Endothelial cell of umbilical vein (primary cell): Measurements from ENCODE around the gene B3GAT1. TPM values are rescaled to one million over a fixed set of nuclear protein-coding genes. Genes with fewer than 3 reads are reported as not detected.

Source experiments
- BruUV-seq: library from RNA; stranded (reverse); fragments of 400-500 nt; replicated peaks from 2 replicates; lab custom pipeline; 2021; lab: Mats Ljungman, UMichigan
- CTCF ChIA-PET: fragments of 300-600, 350-600 bp; sonication (Branson Sonifier 250); formaldehyde crosslinking; loops from one replicate; lab custom pipeline; 2021; ENCODE audit warnings: antibody characterized with exemption, inconsistent platforms; lab: Charles Lee
- POLR2A ChIA-PET: fragments of 300-600, 350-600 bp; sonication (Branson Sonifier 250); formaldehyde crosslinking; loops from one replicate; lab custom pipeline; 2021; ENCODE audit warnings: antibody characterized with exemption, inconsistent platforms; lab: Charles Lee
- DNase-seq: peaks from one replicate; pipeline ENCODE4 v3.0.0-alpha.2; 2011; ENCODE audit warnings: low read depth, low spot score
- FAIRE-seq: peaks from 2 replicates; lab custom pipeline; 2011; peaks lifted over from hg19 to GRCh38; lab: Jason Lieb, UNC
- H2AFZ ChIP-seq: 2 replicates; pipeline ENCODE4 v1.6.0; 2012; ENCODE audit warnings: low read depth, low read length, control low read depth, inconsistent platforms
- H3K27ac ChIP-seq: 2 replicates; pipeline ENCODE4 v1.5.1; 2011; ENCODE audit warnings: low read depth, mild to moderate bottlenecking, control low read depth, low read length, moderate library complexity; ENCODE audit not compliant: insufficient read depth
- H3K27me3 ChIP-seq, 2 experiments: 2 replicates each; pipeline versions ENCODE4 v1.6.0 to v1.6.1; 2011; ENCODE audit warnings: low read length in 2 of 2, mixed read lengths in 1 of 2; ENCODE audit not compliant: control insufficient read depth in 2 of 2, insufficient read depth in 2 of 2
- H3K36me3 ChIP-seq, 2 experiments: 2 replicates in 1 of 2; 3 replicates in 1 of 2; pipeline ENCODE4 v1.5.1; 2011; ENCODE audit warnings: low read length in 2 of 2, mild to moderate bottlenecking in 1 of 2, moderate library complexity in 1 of 2; ENCODE audit not compliant: control insufficient read depth in 2 of 2, insufficient read depth in 2 of 2; ENCODE audit errors: extremely low read depth in 1 of 2
- H3K4me1 ChIP-seq: 3 replicates; pipeline ENCODE4 v1.5.1; 2011; ENCODE audit warnings: mild to moderate bottlenecking, low read length; ENCODE audit not compliant: control insufficient read depth, insufficient read depth; ENCODE audit errors: extremely low read depth
- H3K4me2 ChIP-seq: 2 replicates; pipeline ENCODE4 v1.6.1; 2011; ENCODE audit warnings: low read length, control low read depth, mixed read lengths; ENCODE audit not compliant: insufficient read depth
- H3K4me3 ChIP-seq, 3 experiments: fragments of 200-600 bp in 1 of 3; sonication (generic), shearing (Covaris generic) in 1 of 3; replicated peaks in 1 of 3; 2 replicates each; pipeline ENCODE4 v1.5.1; 2011 to 2016; ENCODE audit warnings: control low read depth in 3 of 3, low read length in 3 of 3, mild to moderate bottlenecking in 2 of 3, inconsistent platforms in 1 of 3, low read depth in 1 of 3, moderate library complexity in 1 of 3; ENCODE audit not compliant: insufficient read depth in 1 of 3
- H3K79me2 ChIP-seq: 2 replicates; pipeline ENCODE4 v1.6.0; 2012; ENCODE audit warnings: low read length, inconsistent platforms; ENCODE audit not compliant: control insufficient read depth, insufficient read depth
- H3K9ac ChIP-seq: replicated peaks from 2 replicates; pipeline ENCODE3; 2011; ENCODE audit warnings: low read length, control low read depth; ENCODE audit not compliant: insufficient read depth; ENCODE audit errors: extremely low read depth
- H3K9me1 ChIP-seq: replicated peaks from 3 replicates; pipeline ENCODE4 v1.6.0; 2011; ENCODE audit warnings: mild to moderate bottlenecking, low read length; ENCODE audit not compliant: control insufficient read depth, insufficient read depth; ENCODE audit errors: extremely low read depth
- H3K9me3 ChIP-seq: replicated peaks from 2 replicates; pipeline ENCODE4 v1.5.1; 2012; ENCODE audit warnings: low read length, inconsistent platforms; ENCODE audit not compliant: control insufficient read depth, insufficient read depth
- H4K20me1 ChIP-seq: replicated peaks from 2 replicates; pipeline ENCODE3; 2011; ENCODE audit warnings: mild to moderate bottlenecking, low read length; ENCODE audit not compliant: control insufficient read depth, insufficient read depth; ENCODE audit errors: extremely low read depth
- CTCF ChIP-seq, 2 donors: IDR thresholded peaks; 1 replicate in 1 of 2; 2 replicates in 1 of 2; pipeline ENCODE4 v1.5.1; 2011; ENCODE audit warnings: low read length in 2 of 2, mild to moderate bottlenecking in 2 of 2, moderate library complexity in 2 of 2, control low read depth in 1 of 2, inconsistent platforms in 1 of 2, low read depth in 1 of 2; ENCODE audit not compliant: insufficient read depth in 1 of 2; ENCODE audit errors: extremely low read depth in 1 of 2
- EZH2 ChIP-seq: IDR thresholded peaks from 2 replicates; pipeline ENCODE4 v1.6.1; 2012; ENCODE audit warnings: borderline replicate concordance, low read depth, mild to moderate bottlenecking, moderate library complexity, low read length, inconsistent platforms; ENCODE audit not compliant: severe bottlenecking
- FOS ChIP-seq: IDR thresholded peaks from 2 replicates; pipeline ENCODE4 v1.6.1; 2011; ENCODE audit warnings: mild to moderate bottlenecking, low read length, moderate library complexity, borderline replicate concordance; ENCODE audit not compliant: insufficient read depth
- GATA2 ChIP-seq: IDR thresholded peaks from 2 replicates; pipeline ENCODE4 v1.7.0; 2011; ENCODE audit warnings: low read depth, mild to moderate bottlenecking, moderate library complexity, mixed read lengths, low read length; ENCODE audit not compliant: insufficient read length, insufficient read depth
- JUN ChIP-seq: IDR thresholded peaks from 2 replicates; pipeline ENCODE4 v1.6.1; 2011; ENCODE audit warnings: borderline replicate concordance, low read depth; ENCODE audit not compliant: insufficient read length, insufficient read depth
- MAX ChIP-seq: IDR thresholded peaks from 2 replicates; pipeline ENCODE4 v1.6.1; 2011; ENCODE audit not compliant: insufficient read depth, insufficient read length
- MYC ChIP-seq: IDR thresholded peaks from one replicate; pipeline ENCODE4 v1.6.1; 2011; ENCODE audit warnings: mild to moderate bottlenecking, low read depth, low read length
- POLR2A ChIP-seq: IDR thresholded peaks from 2 replicates; pipeline ENCODE4 v1.6.1; 2012; ENCODE audit warnings: low read depth, mild to moderate bottlenecking, control low read depth, low read length
- POLR2AphosphoS5 ChIP-seq: IDR thresholded peaks from 2 replicates; pipeline ENCODE4 v1.6.1; 2012; ENCODE audit warnings: low read depth, mild to moderate bottlenecking, control low read depth, low read length, moderate library complexity; ENCODE audit not compliant: insufficient read depth
- dilution Hi-C: fragments of 300-500 bp; cut with MboI; formaldehyde crosslinking; loops from one replicate; pipeline ENCODE4 v1.15.0; 2019; ENCODE audit warnings: low sequenced_read_pairs; ENCODE audit not compliant: extremely low pct_ligation_motif_present
- intact Hi-C: fragments of 100-400 bp; cut with micrococcal nuclease; formaldehyde crosslinking; loops from one replicate; pipeline ENCODE4 v1.10.0; 2022
- polyA plus RNA-seq, 4 experiments: library from polyadenylated mRNA; depleted of rRNA in 3 of 4; stranded (reverse) in 3 of 4; unstranded in 1 of 4; fragments of >200 nt; gene quantifications; 2 replicates each; pipeline versions ENCODE4 v1.2.1 to v1.2.3, GENCODE V29; 2011 to 2012; ENCODE audit warnings: missing spikeins in 1 of 4
- total RNA-seq: library from RNA; stranded (reverse); gene quantifications from 2 replicates; pipeline ENCODE4 v1.2.3, GENCODE V29; 2021

Gene B3GAT1
- total and polyA plus RNA-seq, 2 donors (not counting 3 experiments of a cell fraction or from before 2014, with no cell fraction given): 0.01 TPM; not detected in 1

GRCh38 chr11:134339756-134340155, 72.3 kb downstream of the B3GAT1 start:
- POLR2A ChIA-PET: no interaction called here
- no peak for FAIRE-seq

More at GRCh38 chr11:134339756-134340155, 72.3 kb downstream of the B3GAT1 start:
- CTCF ChIA-PET: no interaction called here
- no peak overlapping the region for H2AFZ ChIP-seq
- no peak overlapping the region for H3K4me2 ChIP-seq
- H3K9ac ChIP-seq: no peak overlapping the region
- intact Hi-C loops (loop anchor here (10.0 kb wide), 1 partner anchor 305 kb away; no protein-coding TSS in a partner anchor), dilution Hi-C loops (no loop called here)
- H3K9me1 ChIP-seq: no peaks in the 10 kb centered on the region
- TF ChIP-seq MYC (no peak), POLR2AphosphoS5 (no peak), FOS (no peak), MAX (no peak), JUN (no peak), EZH2 (no peak), GATA2 (no peak), CTCF (IDR thresholded peaks at IDR 0.05; ENCODE audit: extremely low read depth in 1 of 2, insufficient read depth in 1 of 2, low read depth in 1 of 2, low read length in 2 of 2) (no peak), POLR2A (no peak)
- H4K20me1 ChIP-seq: no peaks in the 10 kb centered on the region
- no peak overlapping the region for H3K27ac ChIP-seq
- no peaks in the 10 kb centered on the region for H3K27me3 ChIP-seq
- no TSS peak for BruUV-seq
- DNase-seq: no peak
- H3K79me2 ChIP-seq: no peaks in the 10 kb centered on the region
- H3K4me3 ChIP-seq: no peak overlapping the region
- no peaks in the 10 kb centered on the region for H3K9me3 ChIP-seq
- no peaks in the 10 kb centered on the region for H3K4me1 ChIP-seq
- no peaks in the 10 kb centered on the region for H3K36me3 ChIP-seq
